Esophagus muscularis mucosa (tissue), 4 donors: ENCODE data around the gene SCAND1.

Experiments used
- CTCF ChIP-seq, 3 experiments: fragments of 200-600 bp in 2 of 3; fragments of 450-650 bp in 1 of 3; sonication (generic) in 2 of 3; IDR thresholded peaks; one replicate each; pipeline ENCODE4 v1.5.1; 2017 to 2019; ENCODE audit warnings: antibody characterized with exemption in 3 of 3, mild to moderate bottlenecking in 2 of 3, moderate library complexity in 1 of 3
- EP300 ChIP-seq: sonication (generic); formaldehyde crosslinking; IDR thresholded peaks from one replicate; pipeline ENCODE4 v1.6.1; 2017; ENCODE audit warnings: antibody characterized with exemption
- POLR2A ChIP-seq: fragments of 450-650 bp; IDR thresholded peaks from one replicate; pipeline ENCODE4 v1.6.1; 2017; ENCODE audit warnings: antibody characterized with exemption, moderate library complexity, mild to moderate bottlenecking, low read depth
- POLR2AphosphoS5 ChIP-seq, 2 donors: sonication (generic); formaldehyde crosslinking; IDR thresholded peaks; one replicate each; pipeline ENCODE4 v1.6.1; 2017; ENCODE audit warnings: antibody characterized with exemption in 2 of 2

- TF ChIP-seq CTCF (IDR thresholded peaks at IDR 0.05) (no peak), EP300 (no peak), POLR2A (no peak), POLR2AphosphoS5 (IDR thresholded peaks at IDR 0.05) (no peak)
Observed at GRCh38 chr20:35910254-35910653, 44.0 kb downstream of the SCAND1 start.
